HG02610 (cell line): Measurements from ENCODE around the gene FKBP5.
"Not testable (repeated sequence)": the region's sequence is repeated elsewhere in the genome, so short reads cannot be mapped to it uniquely, and the experiment has no call there.

ENCODE experiments used
- ATAC-seq: cut with Tn5 transposase; IDR thresholded peaks from one replicate; pipeline ENCODE4 v1.9.1; 2021; ENCODE audit warnings: mild to moderate bottlenecking, moderate library complexity; ENCODE audit not compliant: unreplicated experiment

The FKBP5 gene

GRCh38 chr6:35691027-35691824, 2.5 kb upstream of the FKBP5 start:
- no peak for ATAC-seq

DNA sequence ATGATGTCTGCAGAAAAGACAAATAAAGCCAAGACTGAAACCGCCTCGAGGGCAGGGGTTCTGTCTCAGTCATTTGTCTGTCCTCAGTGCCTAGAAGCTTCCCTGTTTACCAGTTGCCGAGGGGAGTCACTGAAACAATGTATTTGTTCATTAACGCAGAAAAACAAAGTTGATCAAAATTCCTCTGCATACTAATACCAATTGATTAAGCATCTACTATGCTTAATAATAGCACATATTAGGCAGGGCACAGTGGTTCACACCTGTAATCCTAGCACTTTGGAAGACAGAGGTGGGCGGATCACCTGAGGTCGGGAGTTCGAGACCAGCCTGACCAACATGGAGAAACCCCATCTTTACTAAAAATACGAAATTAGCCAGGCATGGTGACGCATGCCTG, 1.8 kb upstream of the FKBP5 start:
- no peak for ATAC-seq

DNA sequence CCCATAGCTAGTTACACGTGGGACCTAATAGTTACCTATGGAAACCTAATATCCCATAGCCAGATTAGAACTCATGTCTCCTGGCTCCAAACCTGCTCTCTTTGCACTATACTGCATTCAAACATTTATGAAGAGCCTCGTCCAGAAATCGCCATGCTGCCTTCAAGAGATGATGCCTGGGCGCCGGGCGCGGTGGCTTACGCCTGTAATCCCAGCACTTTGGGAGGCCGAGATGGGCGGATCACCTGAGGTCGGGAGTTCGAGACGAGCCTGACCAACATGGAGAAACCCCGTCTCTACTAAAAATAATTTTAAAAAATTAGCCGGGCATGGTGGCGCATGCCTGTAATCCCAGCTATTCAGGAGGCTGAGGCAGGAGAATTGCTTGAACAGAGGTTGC, 1.3 kb upstream of the FKBP5 start:
- not testable (repeated sequence) for ATAC-seq

- peak; percentile 31 for ATAC-seq
These were observed 784 bp downstream of the FKBP5 start for GRCh38 chr6:35687658-35688604.

DNA sequence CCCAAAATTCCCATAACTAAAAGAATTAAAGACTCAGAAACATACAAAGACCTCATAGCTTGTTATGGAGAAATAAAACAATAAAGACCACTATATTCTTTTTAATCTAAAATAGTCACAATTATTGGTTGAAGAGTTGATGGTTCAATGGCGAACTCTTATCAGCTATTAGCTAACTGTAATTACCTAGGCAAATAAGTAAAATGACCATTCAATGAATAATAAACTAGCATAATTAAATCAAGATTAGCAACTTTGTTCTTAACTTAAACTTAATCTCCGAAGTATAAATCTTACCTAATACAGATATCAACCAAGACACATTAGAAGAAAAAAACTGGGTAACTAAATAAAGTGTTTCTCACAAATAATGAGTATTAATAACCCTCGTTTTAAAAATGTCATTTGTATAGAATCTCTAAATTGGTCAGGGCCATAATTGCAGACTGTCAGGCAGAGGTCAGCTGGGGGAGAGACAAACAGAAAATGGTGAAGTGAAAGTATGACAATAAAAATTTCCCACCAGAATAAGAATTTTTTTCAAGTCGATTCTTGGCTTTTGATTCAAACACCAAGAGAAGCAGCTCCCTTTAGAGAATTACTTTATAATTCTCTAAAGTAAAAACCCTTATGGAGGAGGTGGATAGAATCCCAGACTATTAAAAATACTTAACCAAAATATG, 1.7 kb downstream of the FKBP5 start:
- no peak for ATAC-seq

DNA sequence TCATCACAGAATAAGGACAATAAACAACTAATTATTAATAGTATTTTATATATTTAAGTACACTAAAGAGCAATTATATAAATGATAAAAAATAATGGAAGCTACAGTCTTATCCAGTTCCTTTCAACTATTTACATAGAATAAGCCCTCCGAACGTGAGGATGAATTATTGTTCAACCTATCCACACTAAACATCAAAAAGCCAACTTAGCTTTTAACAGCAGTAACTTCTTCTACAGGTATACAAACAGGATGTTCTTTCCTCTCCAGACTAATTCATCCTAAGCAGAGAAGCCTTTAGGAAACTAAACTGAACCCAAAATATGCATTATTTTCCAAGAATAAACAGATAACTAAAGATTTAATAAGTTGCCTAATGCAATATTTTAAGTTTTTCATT, 2.3 kb downstream of the FKBP5 start:
- ATAC-seq = no peak

DNA sequence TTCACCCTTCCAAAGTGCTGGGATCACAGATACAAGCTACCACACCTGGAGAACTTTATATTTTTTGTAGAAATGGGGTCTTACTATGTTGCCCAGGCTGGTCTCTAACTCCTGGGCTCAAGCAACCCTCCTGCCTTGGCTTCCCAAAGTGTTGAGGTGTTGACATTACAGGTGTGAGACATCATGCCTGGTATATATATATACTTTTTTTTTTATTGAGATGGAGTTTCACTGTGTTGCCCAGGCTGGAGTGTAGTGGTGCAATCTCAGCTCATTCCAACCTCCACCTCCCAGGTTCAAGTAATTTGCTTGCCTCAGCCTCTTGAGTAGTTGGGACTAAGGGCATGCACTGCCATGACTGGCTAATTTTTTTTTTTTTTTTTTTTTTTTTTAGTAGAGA, 5.4 kb downstream of the FKBP5 start:
- ATAC-seq = no peak

- no peak for ATAC-seq
These were observed 7.4 kb downstream of the FKBP5 start for GRCh38 chr6:35681298-35681697.

GRCh38 chr6:35679399-35679798, 9.3 kb downstream of the FKBP5 start:
- no peak for ATAC-seq

DNA sequence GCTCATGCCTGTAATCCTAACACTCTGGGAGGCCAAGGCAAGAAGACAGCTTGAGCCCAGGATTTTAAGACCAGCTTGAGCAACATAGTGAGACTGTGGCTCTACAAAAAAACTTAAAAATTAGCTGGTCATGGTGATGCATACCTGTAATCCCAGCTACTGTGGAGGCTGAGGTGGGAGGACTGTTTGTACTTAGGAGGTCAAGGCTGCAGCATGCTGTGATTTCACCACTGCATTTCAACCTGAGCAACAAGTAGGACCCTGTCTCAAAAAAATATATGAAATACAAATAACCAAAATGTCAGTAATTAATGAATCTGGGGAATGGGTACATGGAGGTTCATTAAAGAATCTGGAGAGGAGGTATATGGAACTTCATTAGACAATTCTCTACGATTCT, 9.9 kb downstream of the FKBP5 start:
- ATAC-seq = no peak

- no peak for ATAC-seq
These were observed 10.6 kb downstream of the FKBP5 start for GRCh38 chr6:35678021-35678654.

- no peak for ATAC-seq
These were observed 11.3 kb downstream of the FKBP5 start for GRCh38 chr6:35677456-35677855.

GRCh38 chr6:35675871-35676459, 12.8 kb downstream of the FKBP5 start:
- ATAC-seq = no peak

GRCh38 chr6:35674594-35674993, 14.1 kb downstream of the FKBP5 start:
- no peak for ATAC-seq

DNA sequence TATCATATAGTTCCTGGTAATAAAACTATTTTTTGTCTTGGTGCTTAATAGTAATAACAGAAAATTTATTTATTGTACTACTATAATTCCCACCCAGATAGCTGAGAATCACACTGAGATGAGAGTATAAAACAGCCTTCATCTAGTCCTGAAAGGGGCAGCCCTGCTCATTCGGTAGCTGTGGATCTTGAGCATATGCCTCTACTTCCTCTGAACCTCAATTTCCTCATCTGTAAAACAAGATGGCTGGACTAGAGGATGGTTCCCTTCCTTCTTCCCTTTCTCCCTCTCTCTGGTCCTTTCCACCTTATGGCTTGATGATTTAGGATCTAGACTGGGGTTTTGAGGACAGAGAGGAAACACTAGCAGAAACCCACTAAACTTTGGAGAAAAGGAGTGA, 15.0 kb downstream of the FKBP5 start:
- ATAC-seq = no peak

- ATAC-seq = not testable (repeated sequence)
These were observed 15.4 kb downstream of the FKBP5 start for GRCh38 chr6:35673284-35673666.

GRCh38 chr6:35670453-35670852, 18.3 kb downstream of the FKBP5 start:
- ATAC-seq = not testable (repeated sequence)

- no peak for ATAC-seq
These were observed 19.2 kb downstream of the FKBP5 start for GRCh38 chr6:35669451-35670045.

- no peak for ATAC-seq
These were observed 19.8 kb downstream of the FKBP5 start for GRCh38 chr6:35668744-35669450.
